Measurements from ENCODE around the gene LRRC41. TPM values are rescaled to one million over a fixed set of nuclear protein-coding genes. Genes with fewer than 3 reads are reported as not detected.
"Not testable (repeated sequence)": the region's sequence is repeated elsewhere in the genome, so short reads cannot be mapped to it uniquely, and the experiment has no call there.

Gene LRRC41
- total RNA-seq, 1 donor from 2014 or later = 99.0 TPM

DNA sequence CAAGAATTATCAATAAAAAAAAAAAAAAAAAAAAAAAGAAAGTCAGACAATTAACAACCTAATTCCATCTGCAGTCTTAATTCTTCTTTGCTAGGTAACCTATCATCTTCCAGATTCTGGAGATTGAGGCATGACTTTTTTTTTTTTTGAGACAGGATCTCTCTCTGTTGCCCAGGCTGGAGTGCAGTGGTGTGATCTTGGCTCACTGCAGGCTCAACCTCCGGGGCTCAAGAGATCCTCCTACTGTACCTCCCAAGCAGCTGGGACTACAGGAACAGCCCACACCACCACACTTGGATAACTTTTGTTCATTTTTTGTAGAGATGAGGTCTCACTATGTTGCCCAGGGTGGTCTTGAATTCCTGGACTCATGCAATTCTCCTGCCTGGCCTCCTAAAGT lies 60.5 kb downstream of the LRRC41 start:
- no peak for DNase-seq (ENCODE audit: low read depth, low spot score)
- peaks cover 14% of the 10 kb centered on the region for H3K4me1 Mint-ChIP-seq
- no peak overlapping the region for H3K27ac Mint-ChIP-seq (ENCODE audit: unreplicated experiment)
- H3K36me3 Mint-ChIP-seq (ENCODE audit: low read depth) = peaks cover 17% of the 10 kb centered on the region
- no peaks in the 10 kb centered on the region for H3K27me3 Mint-ChIP-seq (ENCODE audit: low read depth)
- TF ChIP-seq, protein P1, sequence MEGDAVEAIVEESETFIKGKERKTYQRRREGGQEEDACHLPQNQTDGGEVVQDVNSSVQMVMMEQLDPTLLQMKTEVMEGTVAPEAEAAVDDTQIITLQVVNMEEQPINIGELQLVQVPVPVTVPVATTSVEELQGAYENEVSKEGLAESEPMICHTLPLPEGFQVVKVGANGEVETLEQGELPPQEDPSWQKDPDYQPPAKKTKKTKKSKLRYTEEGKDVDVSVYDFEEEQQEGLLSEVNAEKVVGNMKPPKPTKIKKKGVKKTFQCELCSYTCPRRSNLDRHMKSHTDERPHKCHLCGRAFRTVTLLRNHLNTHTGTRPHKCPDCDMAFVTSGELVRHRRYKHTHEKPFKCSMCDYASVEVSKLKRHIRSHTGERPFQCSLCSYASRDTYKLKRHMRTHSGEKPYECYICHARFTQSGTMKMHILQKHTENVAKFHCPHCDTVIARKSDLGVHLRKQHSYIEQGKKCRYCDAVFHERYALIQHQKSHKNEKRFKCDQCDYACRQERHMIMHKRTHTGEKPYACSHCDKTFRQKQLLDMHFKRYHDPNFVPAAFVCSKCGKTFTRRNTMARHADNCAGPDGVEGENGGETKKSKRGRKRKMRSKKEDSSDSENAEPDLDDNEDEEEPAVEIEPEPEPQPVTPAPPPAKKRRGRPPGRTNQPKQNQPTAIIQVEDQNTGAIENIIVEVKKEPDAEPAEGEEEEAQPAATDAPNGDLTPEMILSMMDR (conservative IDR thresholded peaks at IDR 0.05) = no peak
- H3K4me3 Mint-ChIP-seq = no peak overlapping the region
- H3K9me3 Mint-ChIP-seq = peaks cover 13% of the 10 kb centered on the region

DNA sequence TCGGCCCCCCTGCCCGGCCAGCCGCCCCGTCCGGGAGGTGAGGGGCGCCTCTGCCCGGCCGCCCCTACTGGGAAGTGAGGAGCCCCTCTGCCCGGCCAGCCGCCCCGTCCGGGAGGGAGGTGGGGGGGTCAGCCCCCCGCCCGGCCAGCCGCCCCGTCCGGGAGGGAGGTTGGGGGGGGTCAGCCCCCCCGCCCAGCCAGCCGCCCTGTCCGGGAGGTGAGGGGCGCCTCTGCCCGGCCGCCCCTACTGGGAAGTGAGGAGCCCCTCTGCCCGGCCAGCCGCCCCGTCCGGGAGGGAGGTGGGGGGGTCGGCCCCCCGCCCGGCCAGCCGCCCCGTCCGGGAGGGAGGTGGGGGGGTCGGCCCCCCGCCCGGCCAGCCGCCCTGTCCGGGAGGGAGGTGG lies 61.7 kb downstream of the LRRC41 start:
- H3K4me3 Mint-ChIP-seq; H3K27ac Mint-ChIP-seq (ENCODE audit: unreplicated experiment); DNase-seq (ENCODE audit: low read depth, low spot score); H3K27me3 Mint-ChIP-seq (ENCODE audit: low read depth); H3K4me1 Mint-ChIP-seq: not testable (repeated sequence)
- Mint-ChIP-seq H3K36me3 (ENCODE audit: low read depth) (peaks cover 20% of the 10 kb centered on the region), H3K9me3 (peaks cover 13% of the 10 kb centered on the region)

DNA sequence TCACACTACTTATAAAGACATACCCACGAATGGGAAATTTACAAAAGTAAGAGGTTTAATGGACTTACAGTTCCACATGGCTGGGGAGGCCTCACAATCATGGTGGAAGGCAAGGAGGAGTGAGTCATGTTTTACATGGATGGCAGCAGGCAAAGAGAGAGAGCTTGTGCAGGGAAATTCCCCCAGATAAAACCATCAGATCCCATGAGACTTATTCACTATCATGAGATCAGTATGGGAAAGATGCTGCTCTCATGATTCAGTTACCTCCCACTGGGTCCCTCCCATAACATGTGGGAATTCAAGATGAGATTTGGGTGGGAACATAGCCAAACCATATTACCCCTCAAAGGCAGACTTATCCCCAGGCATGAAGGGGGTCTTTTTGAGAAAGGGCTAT lies 64.6 kb downstream of the LRRC41 start:
- not testable (repeated sequence) for H3K27me3 Mint-ChIP-seq (ENCODE audit: low read depth); H3K27ac Mint-ChIP-seq (ENCODE audit: unreplicated experiment); DNase-seq (ENCODE audit: low read depth, low spot score); H3K4me1 Mint-ChIP-seq; H3K4me3 Mint-ChIP-seq
- H3K36me3 Mint-ChIP-seq (ENCODE audit: low read depth) = peaks cover 20% of the 10 kb centered on the region
- peaks cover 13% of the 10 kb centered on the region for H3K9me3 Mint-ChIP-seq

DNA sequence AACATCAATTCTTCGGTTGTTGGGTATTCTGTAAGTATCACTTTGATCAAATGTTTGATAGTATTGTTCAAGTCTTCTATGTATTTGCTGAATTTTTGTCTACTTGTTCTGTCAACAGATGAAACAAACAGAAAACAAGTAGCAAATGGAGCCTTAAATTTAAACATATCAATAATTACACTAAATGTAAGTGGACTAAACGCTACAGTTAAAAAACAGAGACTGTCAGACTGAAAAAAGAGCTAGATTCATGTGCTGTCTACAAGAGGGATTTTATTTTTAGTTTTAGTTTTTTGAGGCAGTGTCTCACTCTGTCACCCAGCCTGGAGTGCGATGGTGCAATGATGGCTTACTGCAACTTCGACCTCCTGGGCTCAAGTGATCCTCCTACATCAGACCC lies 66.5 kb downstream of the LRRC41 start:
- TF ChIP-seq, protein P1 (conservative IDR thresholded peaks at IDR 0.05) = no peak
- Mint-ChIP-seq H3K4me3 (no peak overlapping the region), H3K36me3 (ENCODE audit: low read depth) (peaks cover 15% of the 10 kb centered on the region), H3K9me3 (peaks cover 8% of the 10 kb centered on the region), H3K27me3 (ENCODE audit: low read depth) (no peaks in the 10 kb centered on the region), H3K27ac (ENCODE audit: unreplicated experiment) (no peak overlapping the region), H3K4me1 (no peaks in the 10 kb centered on the region)
- DNase-seq (ENCODE audit: low read depth, low spot score) = no peak

DNA sequence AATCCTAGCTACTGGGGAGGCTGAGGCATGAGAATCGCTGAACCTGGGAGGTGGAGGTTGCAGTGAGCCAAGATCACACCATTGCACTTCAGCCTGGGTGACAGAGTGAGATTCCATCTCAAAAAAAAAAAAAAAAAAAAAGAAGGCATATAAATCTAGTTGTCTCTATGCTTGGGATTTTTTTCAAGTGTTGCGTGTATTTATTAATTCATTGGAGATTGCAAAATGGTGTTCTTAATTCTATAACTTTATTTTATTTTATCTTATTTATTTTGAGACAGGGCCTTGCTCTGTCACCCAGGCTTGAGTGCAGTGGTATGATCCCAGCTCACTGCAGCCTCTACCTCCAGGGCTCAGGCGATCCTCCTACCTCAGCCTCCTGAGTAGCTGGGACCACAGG lies 72.2 kb downstream of the LRRC41 start:
- not testable (repeated sequence) for H3K4me3 Mint-ChIP-seq; H3K36me3 Mint-ChIP-seq (ENCODE audit: low read depth); H3K9me3 Mint-ChIP-seq; DNase-seq (ENCODE audit: low read depth, low spot score); H3K27me3 Mint-ChIP-seq (ENCODE audit: low read depth); H3K4me1 Mint-ChIP-seq; H3K27ac Mint-ChIP-seq (ENCODE audit: unreplicated experiment)

Other genes starting within 250 kb of the LRRC41 start
- 85.3 and 92.2 TPM in 2 replicates for gene PIK3R3, start 171.0 kb downstream of the LRRC41 start, total RNA-seq
- gene TSPAN1, start 128.5 kb downstream of the LRRC41 start, total RNA-seq = not detected in 2 replicates
- not detected in 2 replicates for gene P3R3URF, start 127.1 kb downstream of the LRRC41 start, total RNA-seq
- 80.4 and 86.7 TPM in 2 replicates for gene POMGNT1, start 105.2 kb downstream of the LRRC41 start, total RNA-seq
- 6.0 and 6.2 TPM in 2 replicates for gene LURAP1, start 100.3 kb downstream of the LRRC41 start, total RNA-seq
- gene RAD54L, start 55.9 kb downstream of the LRRC41 start, total RNA-seq = 54.2 and 55.8 TPM in 2 replicates
- 325 and 341 TPM in 2 replicates for gene UQCRH, start 82 bp upstream of the LRRC41 start, total RNA-seq
- 32.7 and 33.3 TPM in 2 replicates for gene NSUN4, start 37.2 kb upstream of the LRRC41 start, total RNA-seq
- 16.2 and 17.4 TPM in 2 replicates for gene FAAH, start 90.7 kb upstream of the LRRC41 start, total RNA-seq
- gene DMBX1, start 186.2 kb upstream of the LRRC41 start, total RNA-seq = not detected in 2 replicates
- not detected in 2 replicates for gene KNCN, start 248.0 kb upstream of the LRRC41 start, total RNA-seq

Measured in neural crest cell (in vitro differentiated cells).